Lung (tissue), 12 donors: ENCODE data around the gene CDKN2A. TPM values are rescaled to one million over a fixed set of nuclear protein-coding genes. Genes with fewer than 3 reads are reported as not detected.

Experiments
- ATAC-seq: fragments of 200-7000 bp; cut with Tn5 transposase; one replicate; pipeline ENCODE4 v1.9.1; 2020; ENCODE audit warnings: moderate number of reproducible peaks; ENCODE audit not compliant: insufficient read depth, low FRiP score
- DNase-seq, 3 donors: peaks; one replicate each; pipeline ENCODE4 v3.0.0-alpha.2; 2013 to 2017
- H3K27ac ChIP-seq, 2 donors: one replicate each; pipeline ENCODE4 v1.5.1; 2013; ENCODE audit warnings: mild to moderate bottlenecking in 2 of 2, moderate library complexity in 2 of 2, control low read depth in 1 of 2, inconsistent platforms in 1 of 2, low read depth in 1 of 2, low read length in 1 of 2
- H3K27me3 ChIP-seq, 3 donors: one replicate each; pipeline ENCODE4 v1.5.1; 2013; ENCODE audit warnings: low read length in 2 of 3; ENCODE audit not compliant: control insufficient read depth in 3 of 3, insufficient read depth in 3 of 3
- H3K36me3 ChIP-seq, 4 donors: one replicate each; pipeline ENCODE4 v1.5.1; 2013; ENCODE audit warnings: low read length in 4 of 4, mild to moderate bottlenecking in 1 of 4, moderate library complexity in 1 of 4; ENCODE audit not compliant: control insufficient read depth in 4 of 4, insufficient read depth in 4 of 4
- H3K4me1 ChIP-seq, 5 donors: one replicate each; pipeline ENCODE4 v1.5.1; 2013; ENCODE audit warnings: low read length in 5 of 5, mild to moderate bottlenecking in 2 of 5, moderate library complexity in 1 of 5; ENCODE audit not compliant: control insufficient read depth in 5 of 5, insufficient read depth in 5 of 5
- H3K4me3 ChIP-seq: one replicate; pipeline ENCODE4 v1.5.1; 2013; ENCODE audit warnings: mild to moderate bottlenecking, control low read depth, moderate library complexity
- H3K9ac ChIP-seq, 2 donors: one replicate each; pipeline ENCODE4 v1.5.1; 2013; ENCODE audit warnings: low read length in 2 of 2, control low read depth in 1 of 2; ENCODE audit not compliant: insufficient read depth in 1 of 2
- H3K9me3 ChIP-seq, 4 donors: one replicate each; pipeline ENCODE4 v1.5.1; 2013; ENCODE audit warnings: low read length in 3 of 4, mild to moderate bottlenecking in 1 of 4, moderate library complexity in 1 of 4; ENCODE audit not compliant: control insufficient read depth in 4 of 4, insufficient read depth in 3 of 4
- WGBS, 2 donors: extraction: QIAGEN DNeasy Blood & Tissue Kit; methylation state at CpG; one replicate each; pipeline ENCODE4 v1.1.7; 2013; 5-methylcytosine and 5-hydroxymethylcytosine counted together
- polyA plus RNA-seq, 2 donors: library from polyadenylated mRNA; stranded (reverse); fragments of 200-250 nt; gene quantifications; one replicate each; pipeline ENCODE4 v1.2.1, GENCODE V29; 2013
- total RNA-seq, 2 donors: library from RNA; depleted of rRNA in 1 of 2; stranded (reverse); fragments of >200 nt in 1 of 2; gene quantifications; one replicate each; pipeline ENCODE4 v1.2.1, GENCODE V29; 2014 to 2021
- TF ChIP-seq, protein P1 (sequence below): IDR thresholded peaks from 2 replicates; pipeline ENCODE4 v1.5.1; 2012; ENCODE audit warnings: mild to moderate bottlenecking; ENCODE audit errors: control extremely low read depth, extremely low read depth
- donor health status: control.
- donor health status: control.
- donor health status: Bipolar disorder and iron deficiency.
- donor health status: healthy.
- donor health status: DM: yes; HTN: yes; CAD: no.

CDKN2A gene
- total and polyA plus RNA-seq, 4 donors, result 0.54 to 4.8 (median 1.1) TPM

DNA sequence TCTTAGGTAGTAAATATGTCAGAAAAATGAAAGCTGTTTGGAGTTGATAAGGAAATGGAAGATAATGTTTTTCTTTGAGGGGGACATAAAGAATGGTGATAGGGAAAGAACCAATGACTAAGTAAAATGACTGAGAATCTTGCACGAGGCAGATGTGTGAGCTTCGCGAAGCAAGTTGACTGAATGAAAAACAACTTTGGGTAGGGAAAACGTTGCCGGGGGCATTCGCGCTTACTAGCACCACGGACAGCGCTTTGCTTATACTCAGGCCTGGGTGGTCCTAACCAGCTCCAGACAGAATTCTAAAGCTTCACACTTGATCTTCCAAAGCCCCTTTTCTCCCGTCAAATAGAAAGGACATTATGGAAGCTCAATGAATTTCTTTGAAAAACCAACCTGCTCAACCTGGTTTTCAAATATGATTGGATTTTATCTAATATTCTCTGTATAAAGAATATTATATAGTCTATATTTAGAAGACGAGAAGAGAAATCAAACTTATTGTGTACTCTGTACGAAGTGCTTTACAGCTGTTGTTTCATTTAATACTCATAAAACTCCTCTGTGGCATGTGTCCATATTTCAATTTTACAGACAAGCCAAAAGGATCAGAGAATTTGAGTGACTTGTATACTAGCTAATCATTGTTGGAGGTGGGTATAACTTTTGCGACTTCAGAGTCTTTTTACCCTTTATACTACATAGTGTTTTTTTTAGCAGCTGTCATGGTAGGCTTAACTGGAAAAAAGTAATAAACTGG is 16.9 kb upstream of the CDKN2A start:
- 22 to 26% methylated on average over 13 of the region's 13 CpGs for WGBS, 2 donors
- TF ChIP-seq, protein P1, sequence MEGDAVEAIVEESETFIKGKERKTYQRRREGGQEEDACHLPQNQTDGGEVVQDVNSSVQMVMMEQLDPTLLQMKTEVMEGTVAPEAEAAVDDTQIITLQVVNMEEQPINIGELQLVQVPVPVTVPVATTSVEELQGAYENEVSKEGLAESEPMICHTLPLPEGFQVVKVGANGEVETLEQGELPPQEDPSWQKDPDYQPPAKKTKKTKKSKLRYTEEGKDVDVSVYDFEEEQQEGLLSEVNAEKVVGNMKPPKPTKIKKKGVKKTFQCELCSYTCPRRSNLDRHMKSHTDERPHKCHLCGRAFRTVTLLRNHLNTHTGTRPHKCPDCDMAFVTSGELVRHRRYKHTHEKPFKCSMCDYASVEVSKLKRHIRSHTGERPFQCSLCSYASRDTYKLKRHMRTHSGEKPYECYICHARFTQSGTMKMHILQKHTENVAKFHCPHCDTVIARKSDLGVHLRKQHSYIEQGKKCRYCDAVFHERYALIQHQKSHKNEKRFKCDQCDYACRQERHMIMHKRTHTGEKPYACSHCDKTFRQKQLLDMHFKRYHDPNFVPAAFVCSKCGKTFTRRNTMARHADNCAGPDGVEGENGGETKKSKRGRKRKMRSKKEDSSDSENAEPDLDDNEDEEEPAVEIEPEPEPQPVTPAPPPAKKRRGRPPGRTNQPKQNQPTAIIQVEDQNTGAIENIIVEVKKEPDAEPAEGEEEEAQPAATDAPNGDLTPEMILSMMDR, result no peak
- H3K4me3 ChIP-seq, result no peak overlapping the region
- no peak overlapping the region for H3K9ac ChIP-seq
- peaks cover 0 to 1% (median 0%) of the 10 kb centered on the region in 4 donors for H3K36me3 ChIP-seq
- ATAC-seq (no peak), DNase-seq (peak; percentile 66 to 83 (median 70))
- H3K9me3 ChIP-seq, result no peaks in the 10 kb centered on the region
- H3K27ac ChIP-seq, result no peak overlapping the region
- peaks cover 0 to 38% (median 31%) of the 10 kb centered on the region in 3 donors for H3K27me3 ChIP-seq
- H3K4me1 ChIP-seq, result peaks cover 0 to 3% (median 0%) of the 10 kb centered on the region in 5 donors

DNA sequence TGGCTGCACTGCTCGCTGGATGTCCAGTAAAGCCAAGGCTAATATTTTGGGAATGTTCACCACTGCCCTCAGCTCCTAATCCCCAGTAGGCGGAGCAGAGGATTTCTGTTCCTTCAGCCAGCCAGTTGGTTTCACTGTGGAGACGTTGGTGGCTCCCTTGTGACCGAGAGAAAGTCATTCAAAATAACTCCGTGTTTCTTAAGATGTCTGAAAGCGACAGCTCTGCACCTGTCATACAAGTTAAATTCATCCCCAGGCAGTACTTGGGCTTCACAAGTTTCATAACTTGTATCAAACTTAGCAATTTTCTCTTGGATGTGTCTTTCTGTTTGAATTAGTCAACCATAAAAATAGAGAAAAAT is 15.3 kb upstream of the CDKN2A start:
- TF ChIP-seq, protein P1, result no peak
- ATAC-seq, result no peak

DNA sequence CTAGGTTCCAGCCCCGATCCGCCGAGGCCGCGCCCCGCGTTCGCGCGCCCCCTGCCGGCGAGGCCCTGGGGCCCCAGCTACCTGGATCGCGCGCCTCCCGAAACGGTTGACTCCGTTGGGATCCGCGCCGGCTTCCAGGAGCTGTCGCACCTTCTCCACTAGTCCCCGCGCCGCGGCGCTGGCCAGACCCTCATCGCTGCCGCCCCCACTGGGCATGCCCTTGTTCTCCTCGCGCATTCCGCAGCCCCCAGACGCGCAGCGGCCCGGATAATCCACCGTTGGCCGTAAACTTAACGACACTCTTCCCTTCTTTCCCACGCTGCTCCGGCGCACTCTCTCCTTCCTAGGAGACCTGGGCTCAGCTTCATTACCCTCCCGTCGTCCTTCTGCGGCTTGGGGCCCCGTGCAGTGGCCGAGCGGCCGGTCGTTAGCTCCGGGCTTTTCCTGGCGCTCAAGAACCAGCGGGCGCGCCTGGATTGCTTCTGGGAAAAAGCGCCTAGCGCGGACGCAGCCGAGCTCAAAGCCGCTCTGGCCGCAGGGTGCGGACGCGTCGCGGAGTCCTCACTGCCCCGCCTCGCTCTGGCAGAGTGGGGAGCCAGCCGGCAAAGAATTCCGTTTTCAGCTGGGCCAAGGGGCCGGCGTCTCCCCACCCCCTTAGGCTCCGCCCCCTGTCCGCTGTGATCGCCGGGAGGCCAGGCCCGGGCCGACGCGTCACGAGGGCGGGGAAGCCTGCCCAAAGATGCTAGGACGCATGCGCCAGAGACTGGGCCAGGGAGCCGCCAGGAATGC is 14.7 kb upstream of the CDKN2A start, which contains the start of gene CDKN2B:
TSS of gene CDKN2B (minus strand) at position 589 of the 789 bp plus-strand sequence. CDS start at position 237, 352 bp downstream.
- 1% methylated on average over 77 to 86 of the region's 86 CpGs for WGBS, 2 donors
- peaks cover 0 to 4% (median 0%) of the 10 kb centered on the region in 5 donors for H3K4me1 ChIP-seq
- H3K9ac ChIP-seq, result no peak within 1 kb of the TSS
- H3K36me3 ChIP-seq, result peaks cover 0 to 6% (median 0%) of the 10 kb centered on the region in 4 donors
- H3K4me3 ChIP-seq, result peak within 1 kb of the TSS; percentile 67
- peak; percentile 99 for ATAC-seq
- peak; percentile 90 to 91 (median 90) for DNase-seq
- H3K27me3 ChIP-seq, result peaks cover 0 to 60% (median 53%) of the 10 kb centered on the region in 3 donors
- H3K9me3 ChIP-seq, result peaks cover 0 to 5% (median 0%) of the 10 kb centered on the region in 4 donors
- peak within 1 kb of the TSS; percentile 47 to 98 for H3K27ac ChIP-seq
- TF ChIP-seq, protein P1, result peak; percentile 74

More for the DNA sequence above, 15.3 kb upstream of the CDKN2A start:
- Histone ChIP-seq H3K4me1 (peaks cover 0 to 4% (median 0%) of the 10 kb centered on the region in 5 donors), H3K9me3 (peaks cover 0 to 5% (median 0%) of the 10 kb centered on the region in 4 donors), H3K36me3 (peaks cover 0 to 6% (median 0%) of the 10 kb centered on the region in 4 donors), H3K4me3 (no peak overlapping the region), H3K27ac (peak overlapping the region in 1 of 2 donors; percentile 98), H3K9ac (no peak overlapping the region), H3K27me3 (peaks cover 0 to 54% (median 47%) of the 10 kb centered on the region in 3 donors)
- 8 to 9% methylated on average over 6 of the region's 6 CpGs for WGBS, 2 donors
- DNase-seq, result no peak
